ENCODE data around the gene IRF9. TPM values are rescaled to one million over a fixed set of nuclear protein-coding genes. Genes with fewer than 3 reads are reported as not detected.

The IRF9 gene
- total and polyA plus RNA-seq, 12 donors, result 17.7 to 147 (median 36.7) TPM

DNA sequence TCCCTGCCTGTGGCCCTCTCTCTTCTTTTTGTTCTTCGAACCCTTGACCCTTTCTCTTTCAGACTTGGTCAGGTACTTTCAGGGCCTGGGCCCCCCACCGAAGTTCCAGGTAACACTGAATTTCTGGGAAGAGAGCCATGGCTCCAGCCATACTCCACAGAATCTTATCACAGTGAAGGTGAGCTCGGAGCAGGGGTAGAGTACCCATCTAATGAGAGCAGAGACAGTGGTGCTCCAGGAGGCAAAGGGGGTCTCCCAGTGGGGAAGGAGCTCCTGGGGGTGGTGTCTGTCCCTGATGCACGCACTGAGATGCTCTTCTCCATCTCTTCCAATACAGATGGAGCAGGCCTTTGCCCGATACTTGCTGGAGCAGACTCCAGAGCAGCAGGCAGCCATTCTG lies 4.7 kb downstream of the IRF9 start:
- H3K27me3 ChIP-seq, result no peaks in the 10 kb centered on the region
- ATAC-seq, result no peak
- peaks cover 10 to 89% (median 48%) of the 10 kb centered on the region in 9 donors for H3K36me3 ChIP-seq
- DNase-seq, result no peak
- H3K4me3 ChIP-seq, result no peak overlapping the region
- peaks cover 5 to 61% (median 21%) of the 10 kb centered on the region in 9 donors for H3K4me1 ChIP-seq
- intact Hi-C loops (cut with DNase I), result no loop called here
- H3K9me3 ChIP-seq, result no peaks in the 10 kb centered on the region
- WGBS, 2 donors, result 94 to 95% methylated on average over 5 of the region's 5 CpGs
- H3K27ac ChIP-seq, result no peak overlapping the region
- TF ChIP-seq, protein P1, sequence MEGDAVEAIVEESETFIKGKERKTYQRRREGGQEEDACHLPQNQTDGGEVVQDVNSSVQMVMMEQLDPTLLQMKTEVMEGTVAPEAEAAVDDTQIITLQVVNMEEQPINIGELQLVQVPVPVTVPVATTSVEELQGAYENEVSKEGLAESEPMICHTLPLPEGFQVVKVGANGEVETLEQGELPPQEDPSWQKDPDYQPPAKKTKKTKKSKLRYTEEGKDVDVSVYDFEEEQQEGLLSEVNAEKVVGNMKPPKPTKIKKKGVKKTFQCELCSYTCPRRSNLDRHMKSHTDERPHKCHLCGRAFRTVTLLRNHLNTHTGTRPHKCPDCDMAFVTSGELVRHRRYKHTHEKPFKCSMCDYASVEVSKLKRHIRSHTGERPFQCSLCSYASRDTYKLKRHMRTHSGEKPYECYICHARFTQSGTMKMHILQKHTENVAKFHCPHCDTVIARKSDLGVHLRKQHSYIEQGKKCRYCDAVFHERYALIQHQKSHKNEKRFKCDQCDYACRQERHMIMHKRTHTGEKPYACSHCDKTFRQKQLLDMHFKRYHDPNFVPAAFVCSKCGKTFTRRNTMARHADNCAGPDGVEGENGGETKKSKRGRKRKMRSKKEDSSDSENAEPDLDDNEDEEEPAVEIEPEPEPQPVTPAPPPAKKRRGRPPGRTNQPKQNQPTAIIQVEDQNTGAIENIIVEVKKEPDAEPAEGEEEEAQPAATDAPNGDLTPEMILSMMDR (IDR thresholded peaks at IDR 0.05), result no peak

DNA sequence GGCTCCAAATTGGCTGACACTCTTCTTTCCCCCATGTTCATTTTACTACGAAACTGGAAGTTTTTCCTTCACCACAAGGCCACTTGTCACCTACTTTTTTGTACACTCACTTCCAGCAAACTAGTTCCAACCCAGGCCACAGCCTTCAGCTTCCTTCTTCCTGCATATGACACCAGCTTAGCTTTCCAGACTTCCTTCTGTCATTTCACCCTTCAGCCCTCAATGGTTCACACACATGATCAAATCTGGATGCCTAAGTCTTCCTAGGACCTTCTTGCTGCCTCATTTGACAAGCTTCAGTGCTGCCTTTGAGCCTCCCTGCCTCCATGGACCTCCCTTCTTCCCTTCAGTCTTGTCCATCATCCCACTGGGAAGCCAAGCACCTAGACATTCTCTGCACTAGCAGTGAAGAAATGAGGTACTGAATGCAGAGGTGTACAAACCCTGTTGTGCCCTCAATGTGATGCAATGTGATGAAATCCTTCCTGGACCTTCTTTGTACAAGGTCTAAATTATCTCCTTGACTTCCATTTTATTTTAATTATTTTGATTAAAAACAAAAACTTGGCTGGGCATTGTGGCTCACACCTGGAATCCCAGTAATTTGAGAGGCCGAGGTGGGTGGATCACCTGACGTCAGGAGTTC lies 6.5 kb downstream of the IRF9 start:
- Histone ChIP-seq H3K4me3 (no peak overlapping the region), H3K27me3 (no peaks in the 10 kb centered on the region), H3K4me1 (peaks cover 4 to 63% (median 24%) of the 10 kb centered on the region in 9 donors), H3K27ac (peak overlapping the region in 1 of 10 donors; percentile 67), H3K36me3 (peaks cover 10 to 88% (median 48%) of the 10 kb centered on the region in 9 donors), H3K9me3 (no peaks in the 10 kb centered on the region)
- DNase-seq (no peak), ATAC-seq (no peak)
- intact Hi-C loops (cut with DNase I), result no loop called here
- TF ChIP-seq, protein P1 (IDR thresholded peaks at IDR 0.05), result no peak
- 86 to 88% methylated on average over 3 of the region's 3 CpGs for WGBS, 2 donors

DNA sequence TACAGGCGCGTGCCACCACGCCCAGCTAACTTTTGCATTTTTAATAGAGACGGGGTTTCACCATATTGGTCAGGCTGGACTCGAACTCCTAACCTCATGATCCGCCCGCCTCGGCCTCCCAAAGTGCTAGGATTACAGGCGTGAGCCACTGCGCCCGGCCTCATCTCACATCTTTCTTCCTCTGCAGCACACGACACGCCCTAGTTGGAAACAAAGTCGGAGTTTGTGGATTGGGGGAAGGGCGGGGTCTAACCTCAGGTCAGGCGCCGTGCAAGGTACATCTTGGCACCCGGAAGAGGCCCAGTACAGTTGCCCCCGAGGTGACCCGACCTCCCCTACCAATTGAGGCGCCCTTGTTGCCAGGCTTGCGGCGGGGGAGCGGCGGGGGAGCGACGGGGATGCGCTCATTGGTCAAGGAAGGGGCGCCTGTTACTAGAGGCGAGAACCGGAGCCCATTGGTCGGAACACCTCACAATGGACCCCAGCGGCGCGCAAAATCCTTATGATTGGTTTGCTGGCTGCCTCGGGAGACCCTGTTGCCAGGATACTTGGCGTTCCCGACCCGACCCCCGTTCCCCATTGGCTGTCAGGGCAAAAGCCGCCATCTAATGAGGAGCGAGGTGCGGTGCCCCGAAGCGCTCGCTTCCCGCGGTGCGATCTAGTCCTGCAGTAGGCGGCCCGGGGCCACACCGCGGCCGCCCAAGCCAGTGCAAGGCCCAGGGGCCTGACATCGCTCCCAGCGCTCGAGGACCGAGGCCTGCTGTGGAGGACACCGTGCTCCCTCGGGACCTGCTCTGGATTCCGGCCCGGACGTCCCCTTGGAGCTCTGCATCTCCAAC lies 10.6 kb downstream of the IRF9 start, which contains the start of gene REC8:
TSS of gene REC8 (plus strand) at position 659 of the 839 bp plus-strand sequence. CDS start 473 bp downstream, outside the sequence.
- WGBS, 2 donors, result 14 to 26% methylated on average over 63 of the region's 63 CpGs
- intact Hi-C loops (cut with DNase I), result no loop called here
- H3K36me3 ChIP-seq, result peaks cover 0 to 87% (median 11%) of the 10 kb centered on the region in 9 donors
- TF ChIP-seq, protein P1 (IDR thresholded peaks at IDR 0.05), result no peak
- DNase-seq (peak; percentile 65 to 74), ATAC-seq (peak; percentile 45 to 81 (median 70))
- peaks cover 0 to 26% (median 11%) of the 10 kb centered on the region in 9 donors for H3K4me1 ChIP-seq
- H3K4me3 ChIP-seq, result peak within 1 kb of the TSS in 9 of 10 donors; percentile 1 to 52 (median 39)
- peak within 1 kb of the TSS in 1 of 10 donors; percentile 36 for H3K27ac ChIP-seq
- no peaks in the 10 kb centered on the region for H3K9me3 ChIP-seq
- no peaks in the 10 kb centered on the region for H3K27me3 ChIP-seq

DNA sequence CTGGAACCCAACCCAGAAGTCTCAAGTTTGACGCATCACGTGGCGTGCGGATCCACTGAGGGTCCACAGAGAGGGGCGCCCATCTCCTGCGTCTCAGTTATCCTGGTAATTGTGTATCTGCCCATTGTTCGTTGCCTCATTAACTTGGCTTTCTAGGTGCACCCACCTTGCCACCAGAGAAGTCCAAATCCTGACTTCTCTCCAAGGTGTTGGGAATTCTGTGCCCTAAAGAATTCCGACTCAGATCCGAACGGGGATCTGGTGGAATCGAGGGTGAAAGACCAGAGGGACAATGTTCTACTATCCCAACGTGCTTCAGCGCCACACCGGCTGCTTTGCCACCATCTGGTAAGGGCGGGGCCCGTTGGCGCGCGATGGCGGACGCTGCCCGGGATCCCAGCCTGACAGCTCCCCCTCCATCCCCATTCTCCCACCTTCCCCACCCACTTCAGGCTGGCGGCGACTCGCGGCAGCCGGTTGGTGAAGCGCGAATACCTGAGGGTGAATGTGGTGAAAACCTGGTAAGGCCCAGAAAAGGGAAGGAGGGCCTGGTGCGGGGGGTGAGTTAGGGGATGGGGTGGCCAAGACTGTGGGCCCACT lies 11.3 kb downstream of the IRF9 start:
- Histone ChIP-seq H3K4me3 (peak overlapping the region in 7 of 10 donors; percentile 24 to 52 (median 40)), H3K4me1 (peaks cover 0 to 20% (median 11%) of the 10 kb centered on the region in 9 donors), H3K27ac (peak overlapping the region in 1 of 10 donors; percentile 36), H3K27me3 (no peaks in the 10 kb centered on the region), H3K9me3 (no peaks in the 10 kb centered on the region), H3K36me3 (peaks cover 0 to 87% (median 14%) of the 10 kb centered on the region in 9 donors)
- intact Hi-C loops (cut with DNase I), result no loop called here
- TF ChIP-seq, protein P1 (IDR thresholded peaks at IDR 0.05), result no peak
- no peak for ATAC-seq
- no peak for DNase-seq
- WGBS, 2 donors, result 31 to 44% methylated on average over 30 of the region's 30 CpGs
